Thyroid gland (tissue), 4 donors: ENCODE data around the gene PTPRR. TPM values are rescaled to one million over a fixed set of nuclear protein-coding genes. Genes with fewer than 3 reads are reported as not detected.

Experiments
- DNase-seq, 2 donors: peaks; one replicate each; pipeline ENCODE4 v3.0.0-alpha.2; 2019
- H3K27ac ChIP-seq, 3 donors: fragments of 200-600 bp; sonication (generic); 1 replicate in 2 of 3; 2 replicates in 1 of 3; pipeline ENCODE4 v1.5.1; 2016 to 2019; ENCODE audit warnings: mild to moderate bottlenecking in 1 of 3, moderate library complexity in 1 of 3
- H3K27me3 ChIP-seq: fragments of 200-600 bp; sonication (generic); one replicate; pipeline ENCODE4 v1.5.1; 2019
- H3K36me3 ChIP-seq, 2 donors: fragments of 200-600 bp; sonication (generic); one replicate each; pipeline ENCODE4 v1.5.1; 2016 to 2019
- H3K4me1 ChIP-seq, 2 donors: fragments of 200-600 bp; sonication (generic); one replicate each; pipeline ENCODE4 v1.5.1; 2017 to 2019
- H3K4me3 ChIP-seq, 3 donors: fragments of 200-600 bp; sonication (generic); replicated peaks in 1 of 3; 1 replicate in 2 of 3; 2 replicates in 1 of 3; pipeline ENCODE4 v1.5.1; 2016; ENCODE audit warnings: mild to moderate bottlenecking in 1 of 3
- H3K9me3 ChIP-seq: fragments of 200-600 bp; sonication (generic); one replicate; pipeline ENCODE4 v1.5.1; 2017
- POLR2A ChIP-seq, 2 donors: fragments of 450-650 bp; IDR thresholded peaks; one replicate each; pipeline ENCODE4 v1.6.1; 2017; ENCODE audit warnings: antibody characterized with exemption in 2 of 2, mild to moderate bottlenecking in 2 of 2, moderate library complexity in 1 of 2
- WGBS, 2 donors: methylation state at CpG; one replicate each; pipeline ENCODE4 v1.1.5; 2017; 5-methylcytosine and 5-hydroxymethylcytosine counted together
- intact Hi-C: fragments of 100-400 bp; cut with DNase I; formaldehyde crosslinking; loops from one replicate; pipeline ENCODE4 v1.15.1; 2023
- total RNA-seq, 4 donors: library from RNA; depleted of rRNA; stranded (reverse); fragments of >200 nt; gene quantifications; one replicate each; pipeline ENCODE4 v1.2.3, GENCODE V29; 2016
- TF ChIP-seq, protein P1 (sequence below), 6 experiments: fragments of 200-600 bp in 3 of 6; fragments of 450-650 bp in 3 of 6; sonication (generic) in 3 of 6; IDR thresholded peaks; one replicate each; pipeline ENCODE4 v1.5.1; 2016 to 2019; ENCODE audit warnings: antibody characterized with exemption in 6 of 6, mild to moderate bottlenecking in 2 of 6, inconsistent platforms in 1 of 6, moderate library complexity in 1 of 6

Gene PTPRR
- total RNA-seq, 4 donors from 2014 or later, result 0.39 to 0.94 (median 0.67) TPM; not detected in 1

- Histone ChIP-seq H3K4me1 (peaks cover 0 to 3% of the 10 kb centered on the region in 2 donors), H3K4me3 (no peak overlapping the region), H3K27me3 (no peaks in the 10 kb centered on the region), H3K36me3 (no peaks in the 10 kb centered on the region), H3K27ac (no peak overlapping the region), H3K9me3 (no peaks in the 10 kb centered on the region)
- TF ChIP-seq, protein P1, sequence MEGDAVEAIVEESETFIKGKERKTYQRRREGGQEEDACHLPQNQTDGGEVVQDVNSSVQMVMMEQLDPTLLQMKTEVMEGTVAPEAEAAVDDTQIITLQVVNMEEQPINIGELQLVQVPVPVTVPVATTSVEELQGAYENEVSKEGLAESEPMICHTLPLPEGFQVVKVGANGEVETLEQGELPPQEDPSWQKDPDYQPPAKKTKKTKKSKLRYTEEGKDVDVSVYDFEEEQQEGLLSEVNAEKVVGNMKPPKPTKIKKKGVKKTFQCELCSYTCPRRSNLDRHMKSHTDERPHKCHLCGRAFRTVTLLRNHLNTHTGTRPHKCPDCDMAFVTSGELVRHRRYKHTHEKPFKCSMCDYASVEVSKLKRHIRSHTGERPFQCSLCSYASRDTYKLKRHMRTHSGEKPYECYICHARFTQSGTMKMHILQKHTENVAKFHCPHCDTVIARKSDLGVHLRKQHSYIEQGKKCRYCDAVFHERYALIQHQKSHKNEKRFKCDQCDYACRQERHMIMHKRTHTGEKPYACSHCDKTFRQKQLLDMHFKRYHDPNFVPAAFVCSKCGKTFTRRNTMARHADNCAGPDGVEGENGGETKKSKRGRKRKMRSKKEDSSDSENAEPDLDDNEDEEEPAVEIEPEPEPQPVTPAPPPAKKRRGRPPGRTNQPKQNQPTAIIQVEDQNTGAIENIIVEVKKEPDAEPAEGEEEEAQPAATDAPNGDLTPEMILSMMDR (IDR thresholded peaks at IDR 0.05), result no peak
- no peak for TF ChIP-seq POLR2A (IDR thresholded peaks at IDR 0.05)
- no peak for DNase-seq
- WGBS, 2 donors, result 68 to 69% methylated on average over 3 of the region's 3 CpGs
- intact Hi-C loops, result no loop called here
These were observed 42.6 kb upstream of the PTPRR start for GRCh38 chr12:70963081-70963660.

GRCh38 chr12:70962226-70962794, 41.8 kb upstream of the PTPRR start:
- Histone ChIP-seq H3K9me3 (no peaks in the 10 kb centered on the region), H3K4me1 (peaks cover 0 to 3% of the 10 kb centered on the region in 2 donors), H3K27ac (no peak overlapping the region), H3K4me3 (no peak overlapping the region), H3K27me3 (no peaks in the 10 kb centered on the region), H3K36me3 (no peaks in the 10 kb centered on the region)
- TF ChIP-seq, protein P1 (IDR thresholded peaks at IDR 0.05), result no peak
- no peak for TF ChIP-seq POLR2A (IDR thresholded peaks at IDR 0.05)
- WGBS, 2 donors, result 62 to 64% methylated on average over 2 of the region's 2 CpGs
- intact Hi-C loops, result no loop called here
- no peak for DNase-seq

DNA sequence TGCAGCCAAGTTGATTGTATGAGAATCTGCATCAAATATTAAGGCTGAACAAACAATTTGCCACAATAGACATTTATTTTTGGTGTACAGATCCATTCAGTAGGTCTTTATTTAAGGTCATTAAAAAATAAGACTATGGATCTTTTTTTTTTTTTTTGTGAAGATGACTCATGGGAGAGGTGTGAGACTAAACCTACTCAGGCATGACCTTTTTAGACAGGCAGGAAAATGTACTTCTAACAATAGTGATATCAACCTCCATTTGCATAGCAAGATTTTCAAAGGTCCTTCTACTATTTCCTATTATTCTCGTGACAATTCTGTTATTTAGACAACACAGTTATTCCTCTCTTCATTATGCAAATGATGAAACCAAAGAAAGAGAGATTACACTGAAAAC, 39.9 kb upstream of the PTPRR start:
- no peaks in the 10 kb centered on the region for H3K9me3 ChIP-seq
- no peaks in the 10 kb centered on the region for H3K27me3 ChIP-seq
- H3K27ac ChIP-seq, result no peak overlapping the region
- TF ChIP-seq POLR2A (IDR thresholded peaks at IDR 0.05), result no peak
- TF ChIP-seq, protein P1 (IDR thresholded peaks at IDR 0.05), result no peak
- WGBS, 2 donors, result 85 to 88% methylated on average over 1 of the region's 1 CpG
- intact Hi-C loops, result no loop called here
- DNase-seq, result no peak
- no peaks in the 10 kb centered on the region for H3K36me3 ChIP-seq
- peaks cover 0 to 3% of the 10 kb centered on the region in 2 donors for H3K4me1 ChIP-seq
- H3K4me3 ChIP-seq, result no peak overlapping the region

- intact Hi-C loops, result no loop called here
- H3K4me3 ChIP-seq, result no peak overlapping the region
- no peaks in the 10 kb centered on the region for H3K4me1 ChIP-seq
- no peaks in the 10 kb centered on the region for H3K9me3 ChIP-seq
- WGBS, 2 donors, result 97 to 99% methylated on average over 1 of the region's 1 CpG
- no peak overlapping the region for H3K27ac ChIP-seq
- H3K27me3 ChIP-seq, result no peaks in the 10 kb centered on the region
- TF ChIP-seq, protein P1 (IDR thresholded peaks at IDR 0.05), result no peak
- TF ChIP-seq POLR2A (IDR thresholded peaks at IDR 0.05), result no peak
- H3K36me3 ChIP-seq, result no peaks in the 10 kb centered on the region
- no peak for DNase-seq
These were observed 34.9 kb upstream of the PTPRR start for GRCh38 chr12:70955415-70955814.

DNA sequence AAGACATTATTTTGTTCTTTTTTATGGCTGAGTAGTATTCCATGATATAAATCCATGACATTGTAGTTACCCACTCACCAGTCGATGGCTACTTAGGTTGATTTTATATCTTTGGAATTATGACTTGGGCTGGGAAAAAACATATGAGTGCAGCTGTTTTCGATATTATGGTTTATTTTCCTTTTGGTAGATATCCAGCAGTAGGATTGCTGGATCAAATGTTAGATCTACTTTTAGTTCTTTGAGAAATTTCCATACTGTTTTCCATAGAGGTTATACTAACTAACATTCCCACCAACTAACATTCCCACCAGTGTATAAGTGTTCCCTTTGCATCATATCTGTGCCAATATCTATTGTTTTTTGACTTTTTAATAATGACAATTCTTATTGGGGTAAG, 29.9 kb upstream of the PTPRR start:
- Histone ChIP-seq H3K27ac (no peak overlapping the region), H3K27me3 (no peaks in the 10 kb centered on the region), H3K4me3 (no peak overlapping the region), H3K36me3 (no peaks in the 10 kb centered on the region), H3K4me1 (no peaks in the 10 kb centered on the region), H3K9me3 (no peaks in the 10 kb centered on the region)
- 89 to 90% methylated on average over 2 of the region's 2 CpGs for WGBS, 2 donors
- intact Hi-C loops, result no loop called here
- TF ChIP-seq POLR2A (IDR thresholded peaks at IDR 0.05), result no peak
- TF ChIP-seq, protein P1 (IDR thresholded peaks at IDR 0.05), result no peak
- no peak for DNase-seq
